ENCODE results near the gene FTSJ3.
"Not testable (repeated sequence)": the region's sequence is repeated elsewhere in the genome, so short reads cannot be mapped to it uniquely, and the experiment has no call there.

Gene FTSJ3

GRCh38 chr17:63850401-63850800, 22.9 kb upstream of the FTSJ3 start:
- POLR2A ChIA-PET, result no interaction called here
- H3K27ac ChIP-seq (ENCODE audit: insufficient read depth in 1 of 2, low read depth in 1 of 2, low read length in 2 of 2, poor library complexity in 1 of 2, severe bottlenecking in 2 of 2), result peak overlapping the region in 1 of 2 experiments; percentile 5
- no peak overlapping the region for H3K4me3 ChIP-seq (ENCODE audit: control insufficient read depth in 1 of 7, extremely low read depth in 1 of 7, insufficient read depth in 4 of 7, low read depth in 2 of 7, low read length in 6 of 7)
- H3K36me3 ChIP-seq (ENCODE audit: control insufficient read depth in 4 of 4, insufficient read depth in 4 of 4, low read length in 3 of 4), result no peaks in the 10 kb centered on the region
- H3K27me3 ChIP-seq (replicated peaks in 2 of 5; ENCODE audit: control insufficient read depth in 4 of 5, insufficient read depth in 5 of 5, low read length in 4 of 5), result no peaks in the 10 kb centered on the region
- peaks cover 0 to 4% (median 1%) of the 10 kb centered on the region in 4 experiments for H3K4me1 ChIP-seq (ENCODE audit: control extremely low read depth in 1 of 4, control insufficient read depth in 4 of 4, insufficient read depth in 4 of 4, low read length in 3 of 4)
- WGBS (ENCODE audit: insufficient coverage), result 88% methylated on average over 4 of the region's 9 CpGs
- DNase-seq, result no peak
- no peaks in the 10 kb centered on the region for H3K9me3 ChIP-seq (ENCODE audit: control extremely low read depth in 1 of 5, control insufficient read depth in 4 of 5, insufficient read depth in 2 of 5, low read depth in 1 of 5, low read length in 4 of 5)
- CTCF ChIA-PET, result interaction anchor here (4.7 kb wide), 1 partner anchor 9 kb away, joined by 36 read pairs; no protein-coding TSS in a partner anchor

- Histone ChIP-seq H3K36me3 (ENCODE audit: control insufficient read depth in 4 of 4, insufficient read depth in 4 of 4, low read length in 3 of 4) (no peaks in the 10 kb centered on the region), H3K27me3 (replicated peaks in 2 of 5; ENCODE audit: control insufficient read depth in 4 of 5, insufficient read depth in 5 of 5, low read length in 4 of 5) (no peaks in the 10 kb centered on the region), H3K4me1 (ENCODE audit: control extremely low read depth in 1 of 4, control insufficient read depth in 4 of 4, insufficient read depth in 4 of 4, low read length in 3 of 4) (peaks cover 3 to 9% (median 6%) of the 10 kb centered on the region in 4 experiments), H3K9me3 (ENCODE audit: control extremely low read depth in 1 of 5, control insufficient read depth in 4 of 5, insufficient read depth in 2 of 5, low read depth in 1 of 5, low read length in 4 of 5) (no peaks in the 10 kb centered on the region), H3K4me3 (ENCODE audit: control insufficient read depth in 1 of 7, extremely low read depth in 1 of 7, insufficient read depth in 4 of 7, low read depth in 2 of 7, low read length in 6 of 7) (peak overlapping the region in 5 of 7 experiments; percentile 39 to 70 (median 54)), H3K27ac (ENCODE audit: insufficient read depth in 1 of 2, low read depth in 1 of 2, low read length in 2 of 2, poor library complexity in 1 of 2, severe bottlenecking in 2 of 2) (peak overlapping the region; percentile 83 to 93)
- ChIA-PET POLR2A (interaction anchor here (1.3 kb wide), 1 partner anchor 45 kb away, joined by 3 read pairs; no protein-coding TSS in a partner anchor), CTCF (interaction anchor here (0.7 to 4.7 kb wide), 14 partner anchors 8 to 43 kb away, joined by 3 to 36 read pairs (median 4); no protein-coding TSS in a partner anchor)
- peak; percentile 96 to 97 (median 97) for DNase-seq
- WGBS (ENCODE audit: insufficient coverage), result 19% methylated on average over 77 of the region's 82 CpGs
These were observed 21.6 kb upstream of the FTSJ3 start for GRCh38 chr17:63848834-63849689.

GRCh38 chr17:63847525-63848249, 20.2 kb upstream of the FTSJ3 start:
- no peaks in the 10 kb centered on the region for H3K36me3 ChIP-seq (ENCODE audit: control insufficient read depth in 4 of 4, insufficient read depth in 4 of 4, low read length in 3 of 4)
- no peak for DNase-seq
- ChIA-PET CTCF (interaction anchor here (0.8 to 4.7 kb wide), 9 partner anchors 9 to 45 kb away, joined by 3 to 36 read pairs (median 4); no protein-coding TSS in a partner anchor), POLR2A (no interaction called here)
- H3K27me3 ChIP-seq (replicated peaks in 2 of 5; ENCODE audit: control insufficient read depth in 4 of 5, insufficient read depth in 5 of 5, low read length in 4 of 5), result no peaks in the 10 kb centered on the region
- H3K4me1 ChIP-seq (ENCODE audit: control extremely low read depth in 1 of 4, control insufficient read depth in 4 of 4, insufficient read depth in 4 of 4, low read length in 3 of 4), result peaks cover 8 to 15% (median 12%) of the 10 kb centered on the region in 4 experiments
- 58% methylated on average over 2 of the region's 3 CpGs for WGBS (ENCODE audit: insufficient coverage)
- H3K9me3 ChIP-seq (ENCODE audit: control extremely low read depth in 1 of 5, control insufficient read depth in 4 of 5, insufficient read depth in 2 of 5, low read depth in 1 of 5, low read length in 4 of 5), result no peaks in the 10 kb centered on the region
- no peak overlapping the region for H3K4me3 ChIP-seq (ENCODE audit: control insufficient read depth in 1 of 7, extremely low read depth in 1 of 7, insufficient read depth in 4 of 7, low read depth in 2 of 7, low read length in 6 of 7)
- H3K27ac ChIP-seq (ENCODE audit: insufficient read depth in 1 of 2, low read depth in 1 of 2, low read length in 2 of 2, poor library complexity in 1 of 2, severe bottlenecking in 2 of 2), result no peak overlapping the region

GRCh38 chr17:63845509-63845908, 18.0 kb upstream of the FTSJ3 start:
- ChIA-PET CTCF (interaction anchor here (1.1 to 4.7 kb wide), 2 partner anchors 11 to 13 kb away, joined by 3 to 27 read pairs; no protein-coding TSS in a partner anchor), POLR2A (no interaction called here)
- no peak for DNase-seq
- peaks cover 14 to 30% (median 26%) of the 10 kb centered on the region in 4 experiments for H3K4me1 ChIP-seq (ENCODE audit: control extremely low read depth in 1 of 4, control insufficient read depth in 4 of 4, insufficient read depth in 4 of 4, low read length in 3 of 4)
- H3K27ac ChIP-seq (ENCODE audit: insufficient read depth in 1 of 2, low read depth in 1 of 2, low read length in 2 of 2, poor library complexity in 1 of 2, severe bottlenecking in 2 of 2), result no peak overlapping the region
- no CpG with 5 or more reads among the region's 1 CpG for WGBS (ENCODE audit: insufficient coverage)
- no peaks in the 10 kb centered on the region for H3K9me3 ChIP-seq (ENCODE audit: control extremely low read depth in 1 of 5, control insufficient read depth in 4 of 5, insufficient read depth in 2 of 5, low read depth in 1 of 5, low read length in 4 of 5)
- no peak overlapping the region for H3K4me3 ChIP-seq (ENCODE audit: control insufficient read depth in 1 of 7, extremely low read depth in 1 of 7, insufficient read depth in 4 of 7, low read depth in 2 of 7, low read length in 6 of 7)
- H3K27me3 ChIP-seq (replicated peaks in 2 of 5; ENCODE audit: control insufficient read depth in 4 of 5, insufficient read depth in 5 of 5, low read length in 4 of 5), result no peaks in the 10 kb centered on the region
- H3K36me3 ChIP-seq (ENCODE audit: control insufficient read depth in 4 of 4, insufficient read depth in 4 of 4, low read length in 3 of 4), result no peaks in the 10 kb centered on the region

- peaks cover 17 to 43% (median 38%) of the 10 kb centered on the region in 4 experiments for H3K4me1 ChIP-seq (ENCODE audit: control extremely low read depth in 1 of 4, control insufficient read depth in 4 of 4, insufficient read depth in 4 of 4, low read length in 3 of 4)
- DNase-seq, result peak in 1 of 3 donors; percentile 47
- ChIA-PET POLR2A (interaction anchor here (0.6 to 0.7 kb wide), 2 partner anchors 9 to 661 kb away, joined by 3 to 4 read pairs; no protein-coding TSS in a partner anchor), CTCF (interaction anchor here (0.7 to 4.7 kb wide), 12 partner anchors 9 to 25 kb away, joined by 3 to 27 read pairs (median 4); no protein-coding TSS in a partner anchor)
- peak overlapping the region; percentile 46 to 86 for H3K27ac ChIP-seq (ENCODE audit: insufficient read depth in 1 of 2, low read depth in 1 of 2, low read length in 2 of 2, poor library complexity in 1 of 2, severe bottlenecking in 2 of 2)
- H3K27me3 ChIP-seq (replicated peaks in 2 of 5; ENCODE audit: control insufficient read depth in 4 of 5, insufficient read depth in 5 of 5, low read length in 4 of 5), result no peaks in the 10 kb centered on the region
- no peaks in the 10 kb centered on the region for H3K36me3 ChIP-seq (ENCODE audit: control insufficient read depth in 4 of 4, insufficient read depth in 4 of 4, low read length in 3 of 4)
- peak overlapping the region in 5 of 7 experiments; percentile 33 to 86 (median 73) for H3K4me3 ChIP-seq (ENCODE audit: control insufficient read depth in 1 of 7, extremely low read depth in 1 of 7, insufficient read depth in 4 of 7, low read depth in 2 of 7, low read length in 6 of 7)
- 88% methylated on average over 4 of the region's 9 CpGs for WGBS (ENCODE audit: insufficient coverage)
- no peaks in the 10 kb centered on the region for H3K9me3 ChIP-seq (ENCODE audit: control extremely low read depth in 1 of 5, control insufficient read depth in 4 of 5, insufficient read depth in 2 of 5, low read depth in 1 of 5, low read length in 4 of 5)
These were observed 16.6 kb upstream of the FTSJ3 start for GRCh38 chr17:63843910-63844677.

GRCh38 chr17:63843387-63843888, 16.0 kb upstream of the FTSJ3 start:
- ChIA-PET POLR2A (interaction anchor here (0.6 to 1.0 kb wide), 4 partner anchors 8 to 662 kb away, joined by 3 to 4 read pairs (median 3); no protein-coding TSS in a partner anchor), CTCF (interaction anchor here (0.8 to 4.7 kb wide), 9 partner anchors 9 to 25 kb away, joined by 3 to 27 read pairs (median 4); no protein-coding TSS in a partner anchor)
- H3K4me1 ChIP-seq (ENCODE audit: control extremely low read depth in 1 of 4, control insufficient read depth in 4 of 4, insufficient read depth in 4 of 4, low read length in 3 of 4), result peaks cover 17 to 46% (median 44%) of the 10 kb centered on the region in 4 experiments
- not testable (repeated sequence) for H3K36me3 ChIP-seq (ENCODE audit: control insufficient read depth in 4 of 4, insufficient read depth in 4 of 4, low read length in 3 of 4); H3K27me3 ChIP-seq (replicated peaks in 2 of 5; ENCODE audit: control insufficient read depth in 4 of 5, insufficient read depth in 5 of 5, low read length in 4 of 5); H3K9me3 ChIP-seq (ENCODE audit: control extremely low read depth in 1 of 5, control insufficient read depth in 4 of 5, insufficient read depth in 2 of 5, low read depth in 1 of 5, low read length in 4 of 5)
- DNase-seq, result peak; percentile 79 to 89 (median 85)
- 0% methylated on average over 19 of the region's 19 CpGs for WGBS (ENCODE audit: insufficient coverage)
- peak overlapping the region; percentile 34 to 86 (median 73) for H3K4me3 ChIP-seq (ENCODE audit: control insufficient read depth in 1 of 7, extremely low read depth in 1 of 7, insufficient read depth in 4 of 7, low read depth in 2 of 7, low read length in 6 of 7)
- peak overlapping the region; percentile 46 to 86 for H3K27ac ChIP-seq (ENCODE audit: insufficient read depth in 1 of 2, low read depth in 1 of 2, low read length in 2 of 2, poor library complexity in 1 of 2, severe bottlenecking in 2 of 2)
